DMS114 treated with DMSO at 0.1 percent for 48 hours (cell line): ENCODE results near the gene RGS21.
"Not testable (repeated sequence)": the region's sequence is repeated elsewhere in the genome, so short reads cannot be mapped to it uniquely, and the experiment has no call there.

Experiments used
- DNase-seq: peaks from one replicate; lab custom pipeline; 2025; ENCODE audit not compliant: unreplicated experiment; lab: John Stamatoyannopoulos, UW

The RGS21 gene

GRCh38 chr1:192316942-192317450 lies at the start of gene RGS21:
TSS of gene RGS21 (plus strand) at chr1:192316992. CDS start at chr1:192343037, 26,045 bp downstream.
- no peak for DNase-seq

GRCh38 chr1:192268468-192269052 lies 48.2 kb upstream of the RGS21 start:
- DNase-seq: no peak

DNA sequence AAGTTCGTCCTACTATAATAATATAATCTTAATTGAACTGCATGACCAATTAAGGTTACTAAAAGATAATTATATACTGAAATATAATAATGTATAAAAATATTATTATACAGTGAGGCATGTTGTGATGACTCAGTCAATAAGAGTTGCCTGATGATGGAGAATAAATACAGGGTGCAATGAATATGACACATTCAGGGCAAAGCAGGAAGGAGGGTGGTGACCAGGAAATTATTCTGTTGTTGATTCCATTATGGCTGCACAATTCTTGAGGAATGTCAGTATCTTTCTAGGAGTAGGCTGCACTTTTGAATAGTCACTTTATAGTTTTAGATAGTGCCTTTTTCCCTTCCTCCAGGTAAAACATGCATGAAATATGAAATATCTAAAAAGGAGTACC lies 46.4 kb upstream of the RGS21 start:
- DNase-seq: no peak

- no peak for DNase-seq
These were observed 44.1 kb upstream of the RGS21 start for GRCh38 chr1:192272732-192273131.

GRCh38 chr1:192274588-192274987 lies 42.2 kb upstream of the RGS21 start:
- no peak for DNase-seq

- DNase-seq: no peak
These were observed 39.2 kb upstream of the RGS21 start for GRCh38 chr1:192277635-192278034.

- DNase-seq: no peak
These were observed 31.9 kb upstream of the RGS21 start for GRCh38 chr1:192284927-192285326.

- no peak for DNase-seq
These were observed 13.8 kb upstream of the RGS21 start for GRCh38 chr1:192303029-192303428.

GRCh38 chr1:192308314-192308713 lies 8.5 kb upstream of the RGS21 start:
- DNase-seq: not testable (repeated sequence)

DNA sequence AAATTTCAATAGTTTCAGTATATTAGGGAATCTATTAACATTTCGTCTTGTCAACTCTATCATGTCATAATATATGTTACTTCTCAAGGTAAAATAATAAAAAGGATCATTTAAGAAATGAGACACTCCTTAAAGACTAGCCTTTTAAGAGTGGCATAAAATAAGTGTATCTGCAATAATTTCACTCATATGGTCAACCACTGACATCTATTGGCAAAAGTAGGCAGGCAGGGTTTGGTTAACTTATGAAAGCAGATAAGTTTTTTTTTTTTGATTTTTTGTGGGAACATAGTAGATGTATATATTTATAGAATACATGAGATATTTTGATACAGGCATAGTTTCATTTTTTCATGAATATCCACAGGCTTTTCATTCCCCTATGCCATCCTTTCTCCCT lies 5.5 kb upstream of the RGS21 start:
- peak; percentile 8 for DNase-seq

GRCh38 chr1:192327997-192328396 lies 11.2 kb downstream of the RGS21 start:
- no peak for DNase-seq

DNA sequence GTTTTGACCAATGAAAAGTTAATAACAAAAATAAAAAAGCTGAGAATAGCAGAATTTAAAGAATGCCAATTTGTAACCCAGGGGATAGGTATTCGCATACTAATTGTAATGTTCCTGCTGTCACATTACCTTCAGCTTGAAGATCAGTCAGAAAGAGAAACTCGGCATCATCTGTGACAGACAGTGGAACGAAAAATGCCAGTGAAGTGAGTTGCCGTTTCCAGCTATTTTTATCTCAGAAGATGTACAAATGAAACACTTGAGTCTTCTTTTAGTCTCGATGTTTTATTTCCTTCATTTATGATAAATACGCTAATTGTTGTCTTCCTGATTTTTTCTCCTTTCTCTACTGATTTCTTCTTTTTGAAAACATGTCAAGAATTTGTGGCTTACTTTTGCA lies 26.1 kb downstream of the RGS21 start:
- no peak for DNase-seq

DNA sequence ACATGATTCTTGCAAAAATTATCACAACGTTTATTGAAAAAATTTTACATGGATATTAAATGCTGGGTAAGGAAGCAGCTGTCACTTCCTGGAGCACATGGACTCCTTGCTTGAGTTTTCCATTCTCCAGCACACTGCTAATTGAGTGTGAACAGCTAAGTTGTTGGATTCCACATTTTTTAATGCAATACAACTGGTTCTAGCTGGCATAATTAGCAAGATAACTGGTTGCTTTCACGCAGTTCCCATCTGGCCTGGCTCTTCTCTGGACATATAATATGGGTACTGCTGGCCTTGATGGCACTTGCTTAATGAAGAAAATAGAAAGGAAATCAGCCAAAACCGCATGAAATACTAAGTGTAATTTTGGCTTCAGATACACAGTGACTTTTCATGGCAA lies 26.6 kb downstream of the RGS21 start:
- no peak for DNase-seq

GRCh38 chr1:192349314-192349713 lies 32.5 kb downstream of the RGS21 start:
- DNase-seq: no peak

DNA sequence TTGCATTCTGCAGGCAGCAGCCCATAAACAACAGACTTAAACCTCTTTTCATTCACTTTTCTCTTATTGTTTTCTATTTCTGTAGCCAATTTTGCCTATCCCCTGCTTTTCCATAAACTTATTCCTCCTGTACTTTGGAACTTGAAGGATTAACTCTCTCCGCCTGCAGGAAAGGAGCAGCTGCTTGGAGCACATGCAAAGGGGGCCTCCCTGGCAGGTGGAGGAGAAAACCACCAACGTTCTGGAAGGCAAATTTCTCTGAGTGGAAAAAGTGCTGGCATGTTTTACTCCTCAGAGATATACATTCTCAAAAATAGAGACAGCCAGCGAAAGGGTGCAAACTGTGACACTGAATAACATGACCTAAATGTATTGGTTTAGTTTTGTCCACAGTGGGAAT lies 33.6 kb downstream of the RGS21 start:
- DNase-seq: no peak

DNA sequence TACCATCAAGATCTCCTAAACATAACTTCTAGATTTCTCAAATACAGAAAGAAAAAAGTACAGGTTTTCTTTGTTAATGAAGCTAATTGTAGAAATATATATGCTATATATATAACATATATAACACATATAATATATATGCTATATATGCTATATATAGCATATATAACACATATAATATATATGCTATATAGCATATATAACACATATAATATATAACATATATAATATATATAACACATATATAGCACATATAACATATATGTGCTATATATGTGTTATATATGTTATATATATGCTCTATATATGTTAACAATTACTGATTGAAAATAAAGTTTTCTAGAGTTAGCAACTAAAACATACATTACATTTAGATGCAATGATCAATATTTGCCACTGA lies 34.8 kb downstream of the RGS21 start:
- no peak for DNase-seq

GRCh38 chr1:192357924-192358323 lies 41.1 kb downstream of the RGS21 start:
- DNase-seq: no peak

DNA sequence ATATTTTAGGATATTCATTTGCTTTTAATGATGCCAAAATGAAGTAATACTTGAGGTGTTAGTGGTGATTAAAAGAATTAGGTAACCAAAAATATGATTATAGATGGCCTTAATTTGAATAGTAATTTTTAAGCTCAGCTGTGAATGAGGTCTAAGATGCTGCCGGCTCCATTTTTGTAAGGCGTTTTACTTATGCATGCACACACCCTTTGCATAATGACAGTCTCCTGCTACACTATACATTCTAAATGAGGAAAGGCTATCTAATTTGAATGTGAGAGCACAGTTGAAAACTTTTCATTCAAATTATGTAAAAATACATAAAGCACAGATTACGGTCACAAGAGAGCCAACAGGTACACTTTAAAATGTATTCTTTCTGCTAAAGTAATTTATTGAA lies 41.6 kb downstream of the RGS21 start:
- no peak for DNase-seq

DNA sequence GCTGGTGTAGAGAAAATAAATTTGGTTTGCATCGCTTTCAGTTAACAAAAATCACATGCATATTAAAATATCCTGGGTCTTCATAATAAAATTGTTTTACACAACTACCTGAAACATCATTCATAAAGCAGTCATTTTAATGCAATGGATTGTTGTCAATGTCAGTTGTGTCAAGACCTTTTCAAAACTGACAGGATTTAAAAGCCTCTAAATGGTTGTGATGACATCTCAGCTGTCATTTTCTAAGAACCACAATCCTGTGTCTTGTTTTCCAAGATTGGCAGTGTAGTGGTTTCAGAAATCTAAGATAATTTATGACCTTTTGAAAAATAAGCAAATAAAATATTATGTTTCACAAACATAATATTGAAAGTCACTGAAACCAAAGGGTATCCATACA lies 42.0 kb downstream of the RGS21 start:
- no peak for DNase-seq

- DNase-seq: no peak
These were observed 46.4 kb downstream of the RGS21 start for GRCh38 chr1:192363177-192363576.

- DNase-seq: no peak
These were observed 50.6 kb downstream of the RGS21 start for GRCh38 chr1:192367436-192367835.

- DNase-seq: no peak
These were observed 58.5 kb downstream of the RGS21 start for GRCh38 chr1:192375306-192375705.

- DNase-seq: no peak
These were observed 59.6 kb downstream of the RGS21 start for GRCh38 chr1:192376374-192376773.
